Esophagus squamous epithelium (tissue), 5 donors: ENCODE measurements around the gene HES7. TPM values are rescaled to one million over a fixed set of nuclear protein-coding genes. Genes with fewer than 3 reads are reported as not detected.

ENCODE experiments used
- DNase-seq: peaks from one replicate; lab custom pipeline; 2025; lab: John Stamatoyannopoulos, UW
- H3K27ac ChIP-seq, 4 donors: fragments of 200-600 bp; sonication (generic); one replicate each; pipeline ENCODE4 v1.5.1; 2016 to 2019; ENCODE audit warnings: mild to moderate bottlenecking in 1 of 4
- H3K27me3 ChIP-seq, 4 donors: fragments of 200-600 bp; sonication (generic); 1 replicate in 3 of 4; 2 replicates in 1 of 4; pipeline versions ENCODE4 v1.5.1 to v1.6.0; 2017 to 2021; ENCODE audit warnings: antibody characterized with exemption in 1 of 4
- H3K36me3 ChIP-seq, 3 donors: fragments of 200-600 bp; sonication (generic); one replicate each; pipeline ENCODE4 v1.5.1; 2016 to 2019
- H3K4me1 ChIP-seq, 3 donors: fragments of 200-600 bp; sonication (generic); one replicate each; pipeline ENCODE4 v1.5.1; 2017 to 2019
- H3K4me3 ChIP-seq, 4 donors: fragments of 200-600 bp; sonication (generic); 1 replicate in 3 of 4; 2 replicates in 1 of 4; pipeline ENCODE4 v1.5.1; 2016 to 2019; ENCODE audit warnings: mild to moderate bottlenecking in 2 of 4, moderate library complexity in 1 of 4
- H3K9me3 ChIP-seq, 3 donors: fragments of 200-600 bp; sonication (generic); one replicate each; pipeline ENCODE4 v1.5.1; 2016 to 2019
- POLR2A ChIP-seq, 4 donors: fragments of 450-650 bp; IDR thresholded peaks; one replicate each; pipeline ENCODE4 v1.6.1; 2017; ENCODE audit warnings: antibody characterized with exemption in 4 of 4, mild to moderate bottlenecking in 4 of 4, moderate library complexity in 3 of 4
- WGBS, 2 donors: methylation state at CpG; one replicate each; pipeline ENCODE4 v1.1.5; 2018; 5-methylcytosine and 5-hydroxymethylcytosine counted together
- intact Hi-C: fragments of 100-400 bp; cut with DNase I; formaldehyde crosslinking; loops from one replicate; pipeline ENCODE4 v1.15.0; 2022
- total RNA-seq, 4 donors: library from RNA; depleted of rRNA; stranded (reverse); fragments of >200 nt; gene quantifications; one replicate each; pipeline ENCODE4 v1.1.0, GENCODE V29; 2016
- TF ChIP-seq, protein P1 (sequence below), 6 experiments: fragments of 450-650 bp in 4 of 6; fragments of 200-600 bp in 2 of 6; sonication (generic) in 2 of 6; IDR thresholded peaks; one replicate each; pipeline ENCODE4 v1.5.1; 2016 to 2019; ENCODE audit warnings: antibody characterized with exemption in 6 of 6, mild to moderate bottlenecking in 4 of 6, moderate library complexity in 4 of 6
- donor health status: DM: yes; HTN: yes; CAD: no.

HES7 gene
- total RNA-seq, 4 donors from 2014 or later: not detected

DNA sequence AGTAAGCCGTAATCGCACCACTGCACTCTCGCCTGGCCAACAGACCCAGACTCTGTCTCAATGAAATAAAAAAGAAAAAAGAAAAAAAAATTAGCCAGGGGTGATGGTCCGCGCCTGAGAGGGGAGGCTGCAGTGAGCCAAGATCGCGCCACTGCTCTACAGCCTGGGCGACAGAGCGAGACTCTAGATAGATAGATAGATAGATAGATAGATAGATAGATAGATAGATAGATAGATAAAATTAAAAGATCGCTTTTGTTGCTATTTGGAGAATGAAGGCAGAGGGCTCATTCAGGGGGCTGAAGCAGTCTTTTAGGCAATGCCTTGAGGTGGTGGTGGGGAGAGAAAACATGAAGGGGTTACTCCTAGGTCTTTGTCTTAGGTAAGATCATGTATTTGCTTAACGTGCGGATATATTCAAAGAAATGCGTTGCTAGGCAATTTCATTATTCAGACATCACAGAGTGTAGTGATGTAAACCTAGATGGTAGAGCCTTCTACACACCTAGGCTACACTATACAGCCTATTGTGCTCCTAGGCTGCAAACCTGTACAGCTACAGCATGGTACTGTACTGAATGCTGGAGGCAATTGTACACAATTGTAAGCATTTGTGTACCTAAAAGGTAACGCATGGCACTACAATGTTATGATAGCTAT, 4.3 kb upstream of the HES7 start:
- Histone ChIP-seq H3K9me3 (no peaks in the 10 kb centered on the region), H3K27ac (no peak overlapping the region), H3K27me3 (peaks cover 0 to 59% (median 2%) of the 10 kb centered on the region in 4 donors), H3K36me3 (no peaks in the 10 kb centered on the region), H3K4me1 (peaks cover 22 to 45% (median 32%) of the 10 kb centered on the region in 3 donors), H3K4me3 (no peak overlapping the region)
- intact Hi-C loops: no loop called here
- DNase-seq: no peak
- TF ChIP-seq, protein P1, sequence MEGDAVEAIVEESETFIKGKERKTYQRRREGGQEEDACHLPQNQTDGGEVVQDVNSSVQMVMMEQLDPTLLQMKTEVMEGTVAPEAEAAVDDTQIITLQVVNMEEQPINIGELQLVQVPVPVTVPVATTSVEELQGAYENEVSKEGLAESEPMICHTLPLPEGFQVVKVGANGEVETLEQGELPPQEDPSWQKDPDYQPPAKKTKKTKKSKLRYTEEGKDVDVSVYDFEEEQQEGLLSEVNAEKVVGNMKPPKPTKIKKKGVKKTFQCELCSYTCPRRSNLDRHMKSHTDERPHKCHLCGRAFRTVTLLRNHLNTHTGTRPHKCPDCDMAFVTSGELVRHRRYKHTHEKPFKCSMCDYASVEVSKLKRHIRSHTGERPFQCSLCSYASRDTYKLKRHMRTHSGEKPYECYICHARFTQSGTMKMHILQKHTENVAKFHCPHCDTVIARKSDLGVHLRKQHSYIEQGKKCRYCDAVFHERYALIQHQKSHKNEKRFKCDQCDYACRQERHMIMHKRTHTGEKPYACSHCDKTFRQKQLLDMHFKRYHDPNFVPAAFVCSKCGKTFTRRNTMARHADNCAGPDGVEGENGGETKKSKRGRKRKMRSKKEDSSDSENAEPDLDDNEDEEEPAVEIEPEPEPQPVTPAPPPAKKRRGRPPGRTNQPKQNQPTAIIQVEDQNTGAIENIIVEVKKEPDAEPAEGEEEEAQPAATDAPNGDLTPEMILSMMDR (IDR thresholded peaks at IDR 0.05): no peak
- no peak for TF ChIP-seq POLR2A (IDR thresholded peaks at IDR 0.05)
- 67 to 76% methylated on average over 14 of the region's 14 CpGs for WGBS, 2 donors

- 0% methylated on average over 4 to 16 of the region's 45 CpGs for WGBS, 2 donors
- DNase-seq: no peak
- Histone ChIP-seq H3K27me3 (peaks cover 0 to 76% (median 2%) of the 10 kb centered on the region in 4 donors), H3K36me3 (no peaks in the 10 kb centered on the region), H3K27ac (peak overlapping the region; percentile 20 to 82 (median 58)), H3K4me3 (peak overlapping the region; percentile 50 to 74 (median 66)), H3K9me3 (no peaks in the 10 kb centered on the region), H3K4me1 (peaks cover 38 to 61% (median 49%) of the 10 kb centered on the region in 3 donors)
- TF ChIP-seq POLR2A (IDR thresholded peaks at IDR 0.05): no peak
- TF ChIP-seq, protein P1 (IDR thresholded peaks at IDR 0.05): no peak
- intact Hi-C loops: no loop called here
Measured at GRCh38 chr17:8126491-8127066, 2.7 kb upstream of the HES7 start.

- Histone ChIP-seq H3K4me3 (peak overlapping the region; percentile 50 to 74 (median 66)), H3K36me3 (no peaks in the 10 kb centered on the region), H3K27ac (peak overlapping the region; percentile 20 to 82 (median 58)), H3K27me3 (peaks cover 0 to 81% (median 2%) of the 10 kb centered on the region in 4 donors), H3K9me3 (no peaks in the 10 kb centered on the region), H3K4me1 (peaks cover 43 to 67% (median 54%) of the 10 kb centered on the region in 3 donors)
- 0 to 1% methylated on average over 31 to 35 of the region's 35 CpGs for WGBS, 2 donors
- intact Hi-C loops: no loop called here
- TF ChIP-seq POLR2A (IDR thresholded peaks at IDR 0.05): no peak
- TF ChIP-seq, protein P1 (IDR thresholded peaks at IDR 0.05): no peak
- no peak for DNase-seq
Measured at GRCh38 chr17:8125947-8126490, 2.1 kb upstream of the HES7 start.

DNA sequence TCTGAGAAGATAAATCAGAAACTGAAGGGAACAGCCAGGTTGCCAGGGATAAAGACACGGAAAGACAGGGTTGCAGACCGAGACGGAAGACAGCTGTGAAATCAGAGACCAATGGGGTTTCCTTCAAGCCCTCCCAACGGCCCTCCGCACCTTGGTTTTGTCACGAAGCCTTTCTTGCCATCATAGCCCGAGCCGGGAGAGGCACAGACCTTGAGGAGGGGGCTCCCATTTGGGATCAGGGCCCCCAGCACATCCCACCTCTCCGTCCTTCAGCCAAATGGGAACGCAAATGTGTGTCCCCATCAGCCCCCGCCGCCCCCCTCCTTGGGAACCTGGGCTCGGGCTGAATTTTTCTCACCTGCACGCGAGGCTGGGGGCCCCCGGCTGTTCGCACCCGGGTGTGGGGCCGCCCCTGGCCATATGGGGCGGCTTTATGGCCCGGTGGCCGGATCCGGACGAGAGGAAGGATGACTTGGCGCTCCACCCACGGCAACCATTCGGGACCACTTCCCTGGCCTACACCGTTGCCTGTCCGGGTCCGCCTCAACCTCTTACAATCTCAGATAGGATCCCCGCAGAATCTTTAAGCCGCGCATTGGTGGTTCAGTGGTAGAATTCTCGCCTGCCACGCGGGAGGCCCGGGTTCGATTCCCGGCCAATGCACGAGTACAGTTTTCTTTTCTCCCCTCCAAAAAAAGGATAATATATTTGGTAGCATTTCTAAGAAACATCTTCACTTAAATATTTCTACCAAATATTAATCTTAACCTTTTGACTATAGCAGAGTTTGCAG, 1.4 kb upstream of the HES7 start:
- Histone ChIP-seq H3K36me3 (no peaks in the 10 kb centered on the region), H3K4me3 (peak overlapping the region; percentile 50 to 74 (median 66)), H3K27ac (peak overlapping the region in 3 of 4 donors; percentile 29 to 82 (median 62)), H3K4me1 (peaks cover 50 to 74% (median 61%) of the 10 kb centered on the region in 3 donors), H3K27me3 (peaks cover 0 to 82% (median 2%) of the 10 kb centered on the region in 4 donors), H3K9me3 (no peaks in the 10 kb centered on the region)
- intact Hi-C loops: no loop called here
- WGBS, 2 donors: 1 to 7% methylated on average over 11 to 23 of the region's 40 CpGs
- TF ChIP-seq POLR2A (IDR thresholded peaks at IDR 0.05): no peak
- TF ChIP-seq, protein P1 (IDR thresholded peaks at IDR 0.05): no peak
- no peak for DNase-seq
